Measurements from ENCODE around the gene FXYD2.

- TF ChIP-seq CTCF (conservative IDR thresholded peaks at IDR 0.05 in 1 of 2, IDR thresholded peaks at IDR 0.05 in 1 of 2; ENCODE audit: low read depth in 1 of 2, low read length in 2 of 2) (no peak), EZH2 (IDR thresholded peaks at IDR 0.05; ENCODE audit: low read length, missing control alignments) (no peak)
Observed at GRCh38 chr11:117780456-117780855, 44.1 kb downstream of the FXYD2 start.
